SK-N-MC (cell line): Measurements from ENCODE around the gene ACAT2.
"Not testable (repeated sequence)": the region's sequence is repeated elsewhere in the genome, so short reads cannot be mapped to it uniquely, and the experiment has no call there.

Experiments used
- EZH2 ChIP-seq: fragments of 200-600 bp; sonication (generic); IDR thresholded peaks from one replicate; pipeline ENCODE4 v1.6.1; 2017; ENCODE audit warnings: antibody characterized with exemption
- POLR2AphosphoS5 ChIP-seq: IDR thresholded peaks from 2 replicates; pipeline ENCODE4 v1.6.1; 2012; ENCODE audit warnings: mild to moderate bottlenecking, low read depth, low read length, borderline replicate concordance

- TF ChIP-seq EZH2, POLR2AphosphoS5: not testable (repeated sequence)
Observed at GRCh38 chr6:159733395-159733794, 28.4 kb upstream of the ACAT2 start.
